ENCODE results near the gene KBTBD4.

DNA sequence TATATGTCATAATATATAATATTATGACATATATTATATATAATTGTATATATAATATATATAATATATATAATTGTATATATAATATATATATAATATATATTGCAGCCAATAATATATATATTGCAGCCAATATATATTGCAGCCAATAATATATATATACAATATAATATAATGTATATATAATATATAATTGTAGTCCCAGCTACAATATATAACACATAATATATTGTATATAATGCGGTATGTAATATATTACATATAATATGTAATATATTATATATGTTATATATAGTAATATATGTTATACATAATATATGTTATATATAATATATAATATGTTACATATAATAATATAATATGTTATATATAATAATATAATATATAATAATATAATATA, 20.1 kb downstream of the KBTBD4 start:
- TF ChIP-seq CTCF (IDR thresholded peaks at IDR 0.05; ENCODE audit: low read length) (no peak), EZH2 (IDR thresholded peaks at IDR 0.05; ENCODE audit: borderline replicate concordance, low read length) (no peak)

All from OCI-LY1 (cell line).